ENCODE data around the gene NELFCD. TPM values are rescaled to one million over a fixed set of nuclear protein-coding genes. Genes with fewer than 3 reads are reported as not detected.

The NELFCD gene
- total RNA-seq, 1 experiment from 2014 or later, result 88.2 TPM

DNA sequence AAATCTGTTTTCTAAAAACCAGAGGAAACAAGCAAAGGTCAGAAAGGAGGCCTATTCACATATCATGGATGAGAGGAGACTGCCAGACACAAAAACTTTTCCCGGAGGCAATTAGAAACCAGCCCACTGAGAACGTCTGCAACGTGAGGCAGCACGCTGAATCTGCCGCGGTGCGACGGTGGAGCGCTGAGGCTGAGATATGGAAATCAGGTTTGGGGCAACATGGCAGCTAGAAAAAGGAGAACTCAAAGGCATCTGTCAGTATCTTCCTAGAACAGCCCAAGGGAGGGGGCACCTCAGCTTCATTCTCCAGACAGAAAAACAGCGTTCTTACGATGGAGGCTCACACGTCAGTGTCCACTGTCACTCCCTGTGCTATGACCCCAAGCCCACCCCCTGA lies 56.3 kb downstream of the NELFCD start:
- ChIA-PET POLR2A (no interaction called here), RAD21 (ENCODE audit: low non-redundant PET in 1 of 2, low total read pairs in 2 of 2, uncharacterized antibody in 2 of 2, unreplicated experiment in 2 of 2) (no interaction called here), CTCF (no interaction called here)
- Histone ChIP-seq H3K9me3 (ENCODE audit: control insufficient read depth in 1 of 2, insufficient read depth in 1 of 2, low read depth in 1 of 2, low read length in 2 of 2) (no peaks in the 10 kb centered on the region), H4K20me1 (ENCODE audit: insufficient read depth) (no peaks in the 10 kb centered on the region), H3K9ac (ENCODE audit: low read length) (no peak overlapping the region), H3K27ac (ENCODE audit: low read depth, low read length) (no peak overlapping the region), H3K27me3 (ENCODE audit: insufficient read depth, low read length) (no peaks in the 10 kb centered on the region), H3K4me1 (ENCODE audit: control insufficient read depth in 1 of 2, insufficient read depth in 2 of 2, low read length in 2 of 2) (peaks cover 14 to 29% of the 10 kb centered on the region in 2 experiments), H3K4me2 (ENCODE audit: low read length) (no peak overlapping the region), H3K79me2 (ENCODE audit: insufficient read depth, low read length) (peaks cover 73% of the 10 kb centered on the region), H3K9me2 (ENCODE audit: insufficient read depth) (no peaks in the 10 kb centered on the region), H2AFZ (ENCODE audit: low read depth, low read length, poor library complexity, severe bottlenecking) (no peak overlapping the region), H3K4me3 (replicated peaks in 1 of 2; ENCODE audit: low read depth in 1 of 2, low read length in 2 of 2) (no peak overlapping the region), H3K36me3 (ENCODE audit: control insufficient read depth in 1 of 2, insufficient read depth in 2 of 2, low read length in 2 of 2) (peaks cover 34 to 48% of the 10 kb centered on the region in 2 experiments)
- TF ChIP-seq REST (IDR thresholded peaks at IDR 0.05; ENCODE audit: low read depth) (no peak), EZH2phosphoT487 (IDR thresholded peaks at IDR 0.05; ENCODE audit: borderline replicate concordance) (no peak), TCF7L2 (IDR thresholded peaks at IDR 0.05; ENCODE audit: borderline replicate concordance, extremely low read depth, insufficient read depth, insufficient read length) (no peak), SIN3A (IDR thresholded peaks at IDR 0.05; ENCODE audit: low read depth) (no peak), ELF1 (IDR thresholded peaks at IDR 0.05; ENCODE audit: borderline replicate concordance, low read depth) (no peak), ZBTB33 (IDR thresholded peaks at IDR 0.05; ENCODE audit: extremely low read depth, insufficient replicate concordance, low read length) (no peak), POLR2AphosphoS5 (IDR thresholded peaks at IDR 0.05; ENCODE audit: low read depth, low read length) (no peak), CTCF (IDR thresholded peaks at IDR 0.05 in 2 of 3, conservative IDR thresholded peaks at IDR 0.05 in 1 of 3; ENCODE audit: borderline replicate concordance in 1 of 3, insufficient read depth in 1 of 3, low read depth in 2 of 3, low read length in 2 of 3) (no peak), YY1 (IDR thresholded peaks at IDR 0.05; ENCODE audit: extremely low read depth, insufficient replicate concordance, low read depth, low read length) (no peak), MAX (IDR thresholded peaks at IDR 0.05) (no peak), RAD21 (IDR thresholded peaks at IDR 0.05; ENCODE audit: low read depth) (no peak), JUND (IDR thresholded peaks at IDR 0.05) (no peak), ZNF274 (IDR thresholded peaks at IDR 0.05; ENCODE audit: low read depth, low read length) (no peak)
- DNase-seq (ENCODE audit: low read depth, low spot score) (no peak), ATAC-seq (no peak)
- intact Hi-C loops (cut with micrococcal nuclease), result loop anchor here (10.0 kb wide), 1 partner anchor 143 kb away; no protein-coding TSS in a partner anchor
- no TSS peak for BruUV-seq (replicated peaks)
